Ovary (tissue), 3 donors: ENCODE measurements around the gene MED31.

Experiments used
- CTCF ChIP-seq, 3 donors: fragments of 450-650 bp in 2 of 3; fragments of 200-600 bp in 1 of 3; IDR thresholded peaks; one replicate each; pipeline versions ENCODE4 v1.5.1 to v1.8.0; 2016 to 2022; ENCODE audit warnings: antibody characterized with exemption in 3 of 3, mild to moderate bottlenecking in 1 of 3
- EP300 ChIP-seq: sonication (generic); formaldehyde crosslinking; IDR thresholded peaks from one replicate; pipeline ENCODE4 v1.6.1; 2017; ENCODE audit warnings: antibody characterized with exemption
- POLR2A ChIP-seq: fragments of 450-650 bp; IDR thresholded peaks from one replicate; pipeline ENCODE4 v1.6.1; 2017; ENCODE audit warnings: antibody characterized with exemption, mild to moderate bottlenecking, moderate library complexity
- donor health status: DM: no; HTN: no; CAD: no.

GRCh38 chr17:6660101-6660500 lies 8.7 kb upstream of the MED31 start:
- TF ChIP-seq CTCF (IDR thresholded peaks at IDR 0.05) (no peak), POLR2A (no peak), EP300 (no peak)
